Stomach (tissue), 9 donors: Measurements from ENCODE around the gene OXSM. TPM values are rescaled to one million over a fixed set of nuclear protein-coding genes. Genes with fewer than 3 reads are reported as not detected.
A peak's percentile ranks its signal among the peaks of the same experiment; 100 is the strongest.

ENCODE experiments used
- DNase-seq, 2 donors: peaks; one replicate each; pipeline versions ENCODE4 v3.0.0 to v3.0.0-alpha.2; 2013 to 2019
- H3K27ac ChIP-seq, 5 donors: fragments of 200-600 bp in 4 of 5; sonication (generic) in 4 of 5; one replicate each; pipeline ENCODE4 v1.5.1; 2013 to 2019; ENCODE audit warnings: mild to moderate bottlenecking in 1 of 5, moderate library complexity in 1 of 5
- H3K27me3 ChIP-seq, 3 donors: fragments of 200-600 bp; sonication (generic); one replicate each; pipeline ENCODE4 v1.5.1; 2017 to 2019; ENCODE audit warnings: mixed run types in 1 of 3
- H3K36me3 ChIP-seq, 4 donors: fragments of 200-600 bp; sonication (generic); 1 replicate in 3 of 4; 2 replicates in 1 of 4; pipeline ENCODE4 v1.5.1; 2016 to 2019
- H3K4me1 ChIP-seq, 4 donors: fragments of 200-600 bp; sonication (generic); one replicate each; pipeline ENCODE4 v1.5.1; 2016 to 2019
- H3K4me3 ChIP-seq, 4 donors: fragments of 200-600 bp; sonication (generic) in 3 of 4; one replicate each; pipeline ENCODE4 v1.5.1; 2016 to 2019; ENCODE audit warnings: mild to moderate bottlenecking in 1 of 4
- H3K9me3 ChIP-seq, 4 donors: fragments of 200-600 bp; sonication (generic); one replicate each; pipeline ENCODE4 v1.5.1; 2016 to 2019
- EP300 ChIP-seq: sonication (generic); formaldehyde crosslinking; IDR thresholded peaks from one replicate; pipeline ENCODE4 v1.6.1; 2017; ENCODE audit warnings: antibody characterized with exemption
- POLR2A ChIP-seq, 4 donors: fragments of 450-650 bp; IDR thresholded peaks; one replicate each; pipeline ENCODE4 v1.6.1; 2016; ENCODE audit warnings: antibody characterized with exemption in 4 of 4, control low read depth in 2 of 4, mild to moderate bottlenecking in 1 of 4, moderate library complexity in 1 of 4
- POLR2AphosphoS5 ChIP-seq, 3 donors: sonication (generic); formaldehyde crosslinking; IDR thresholded peaks; one replicate each; pipeline ENCODE4 v1.6.1; 2016; ENCODE audit warnings: antibody characterized with exemption in 3 of 3
- WGBS, 5 donors: extraction: QIAGEN DNeasy Blood & Tissue Kit in 3 of 5; methylation state at CpG; one replicate each; pipeline versions ENCODE4 v1.1.5 to v1.1.7; 2013 to 2018; 5-methylcytosine and 5-hydroxymethylcytosine counted together
- intact Hi-C: fragments of 100-400 bp; cut with DNase I; formaldehyde crosslinking; loops from one replicate; pipeline ENCODE4 v1.15.1; 2023; ENCODE audit warnings: low total_unique reads
- polyA plus RNA-seq, 3 donors: library from polyadenylated mRNA; stranded (reverse); fragments of 200-250 nt; gene quantifications; one replicate each; pipeline ENCODE4 v1.2.3, GENCODE V29; 2013
- total RNA-seq, 5 donors: library from RNA; depleted of rRNA; stranded (reverse); fragments of >200 nt; gene quantifications; one replicate each; pipeline versions ENCODE4 v1.1.0 to v1.2.3, GENCODE V29; 2014 to 2016
- TF ChIP-seq, protein P1 (sequence below), 7 experiments: fragments of 450-650 bp in 4 of 7; fragments of 200-600 bp in 3 of 7; sonication (generic) in 3 of 7; IDR thresholded peaks; one replicate each; pipeline ENCODE4 v1.5.1; 2016 to 2019; ENCODE audit warnings: antibody characterized with exemption in 7 of 7, control low read depth in 2 of 7, mild to moderate bottlenecking in 1 of 7
- donor health status: healthy with polysubstance abuse.
- donor health status: Bipolar disorder and iron deficiency.
- donor health status: healthy.

OXSM gene
- total and polyA plus RNA-seq, 8 donors, result 0.58 to 89.3 (median 8.8) TPM; not detected in 1

DNA sequence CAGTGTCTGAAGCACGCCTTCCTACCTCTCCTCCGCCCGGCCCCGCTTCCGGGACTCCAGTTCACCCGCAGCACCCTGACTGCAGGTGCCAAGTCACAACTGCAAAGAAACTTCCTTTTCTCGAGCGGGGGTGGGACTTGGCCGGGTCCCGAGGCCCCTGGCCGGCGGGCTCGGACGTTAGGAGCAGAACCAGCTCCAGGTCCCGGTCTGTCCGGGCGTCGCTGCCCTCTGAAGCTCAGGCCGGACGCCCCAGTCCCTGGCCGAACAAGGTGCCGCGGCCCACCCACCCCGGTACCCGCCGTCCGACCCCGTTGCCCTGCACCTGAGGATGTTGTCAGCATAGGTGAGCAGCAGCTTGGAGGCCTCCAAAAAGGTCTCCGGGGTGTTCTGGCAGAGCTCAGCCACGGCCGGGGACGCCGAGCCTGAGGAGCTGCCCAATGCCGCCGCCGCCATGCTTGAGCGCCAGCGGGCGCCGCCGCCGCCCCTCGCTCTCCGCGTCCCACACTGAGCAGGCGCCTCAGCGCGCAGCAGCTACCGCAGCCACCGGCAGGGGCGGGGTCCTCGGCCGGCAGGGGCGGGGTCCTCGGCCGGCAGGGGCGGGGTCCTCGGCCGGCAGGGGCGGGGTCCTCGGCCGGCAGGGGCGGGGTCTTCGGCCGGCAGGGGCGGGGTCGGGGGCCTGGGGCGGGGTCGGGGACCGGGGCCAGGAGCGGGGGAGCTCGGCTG lies 6.8 kb upstream of the OXSM start, which contains the start of gene NGLY1:
Gene NGLY1 (minus strand): TSS at position 506 of the 723 bp plus-strand sequence. CDS start 53 bp downstream, at position 453.
- peak within 1 kb of the TSS; percentile 82 to 94 (median 89) for H3K4me3 ChIP-seq
- intact Hi-C loops, result loop anchor here (5.0 kb wide), 1 partner anchor 121 kb away; the partner anchor contains the start of gene TOP2B

DNA sequence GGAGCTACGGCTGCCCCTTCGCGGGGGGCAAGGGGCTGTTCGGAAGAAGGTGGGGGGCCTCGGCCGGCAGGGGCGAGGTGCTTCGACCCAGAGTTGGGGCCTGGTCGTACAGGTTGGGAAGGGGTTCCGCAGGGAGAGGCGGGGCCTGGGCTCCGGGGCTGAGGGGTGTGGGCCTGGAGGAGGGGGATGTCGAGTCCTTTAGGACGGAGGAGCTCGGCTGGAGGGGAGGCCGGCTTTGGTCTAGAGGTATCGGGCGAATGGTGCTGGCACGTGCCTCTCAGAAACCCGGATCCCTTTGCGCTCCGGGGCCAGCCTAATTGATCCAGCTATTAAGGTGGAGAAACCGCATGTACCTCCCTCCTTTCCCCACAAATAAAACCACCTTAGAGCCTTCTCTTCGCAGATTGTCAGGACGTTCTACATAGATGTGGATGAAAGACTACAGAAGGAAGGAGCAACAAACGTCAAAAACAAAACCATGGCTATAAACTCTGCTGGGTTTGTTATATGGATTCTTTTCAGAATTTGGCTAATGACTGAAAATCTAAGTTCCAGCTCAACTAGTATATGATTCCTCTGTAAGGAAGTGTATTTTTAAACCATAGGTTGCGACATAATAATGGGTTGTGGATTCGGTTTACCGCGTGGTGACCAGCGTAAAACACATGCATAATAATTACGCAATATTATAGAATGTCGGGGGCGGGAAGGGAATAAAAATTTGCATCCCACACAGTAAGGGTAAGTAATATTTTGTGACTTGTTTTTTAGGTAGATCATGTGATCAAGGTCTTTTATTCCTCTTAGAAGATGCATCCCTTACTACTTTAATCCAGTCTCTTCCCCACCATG lies 6.0 kb upstream of the OXSM start:
- Histone ChIP-seq H3K4me1 (peaks cover 14 to 42% (median 26%) of the 10 kb centered on the region in 4 donors), H3K27me3 (no peaks in the 10 kb centered on the region), H3K9me3 (no peaks in the 10 kb centered on the region), H3K27ac (peak overlapping the region; percentile 94 to 95 (median 95)), H3K4me3 (peak overlapping the region; percentile 82 to 94 (median 89)), H3K36me3 (no peaks in the 10 kb centered on the region)
- peak in 1 of 2 donors; percentile 57 for DNase-seq
- intact Hi-C loops, result loop anchor here (5.0 kb wide), 1 partner anchor 122 kb away; the partner anchor contains the start of gene TOP2B
- TF ChIP-seq, protein P1, sequence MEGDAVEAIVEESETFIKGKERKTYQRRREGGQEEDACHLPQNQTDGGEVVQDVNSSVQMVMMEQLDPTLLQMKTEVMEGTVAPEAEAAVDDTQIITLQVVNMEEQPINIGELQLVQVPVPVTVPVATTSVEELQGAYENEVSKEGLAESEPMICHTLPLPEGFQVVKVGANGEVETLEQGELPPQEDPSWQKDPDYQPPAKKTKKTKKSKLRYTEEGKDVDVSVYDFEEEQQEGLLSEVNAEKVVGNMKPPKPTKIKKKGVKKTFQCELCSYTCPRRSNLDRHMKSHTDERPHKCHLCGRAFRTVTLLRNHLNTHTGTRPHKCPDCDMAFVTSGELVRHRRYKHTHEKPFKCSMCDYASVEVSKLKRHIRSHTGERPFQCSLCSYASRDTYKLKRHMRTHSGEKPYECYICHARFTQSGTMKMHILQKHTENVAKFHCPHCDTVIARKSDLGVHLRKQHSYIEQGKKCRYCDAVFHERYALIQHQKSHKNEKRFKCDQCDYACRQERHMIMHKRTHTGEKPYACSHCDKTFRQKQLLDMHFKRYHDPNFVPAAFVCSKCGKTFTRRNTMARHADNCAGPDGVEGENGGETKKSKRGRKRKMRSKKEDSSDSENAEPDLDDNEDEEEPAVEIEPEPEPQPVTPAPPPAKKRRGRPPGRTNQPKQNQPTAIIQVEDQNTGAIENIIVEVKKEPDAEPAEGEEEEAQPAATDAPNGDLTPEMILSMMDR (IDR thresholded peaks at IDR 0.05), result peak in 1 of 7 experiments; percentile 22
- no peak for TF ChIP-seq EP300
- TF ChIP-seq POLR2A (IDR thresholded peaks at IDR 0.05), result no peak
- 19 to 21% (median 19%) methylated on average over 28 to 34 of the region's 34 CpGs for WGBS, 5 donors

More for the DNA sequence above, 6.8 kb upstream of the OXSM start, which contains the start of gene NGLY1:
- DNase-seq, result peak; percentile 89 to 96
- Histone ChIP-seq H3K36me3 (peaks cover 0 to 4% (median 4%) of the 10 kb centered on the region in 4 donors), H3K27ac (peak within 1 kb of the TSS; percentile 94 to 98 (median 95)), H3K4me1 (peaks cover 13 to 36% (median 23%) of the 10 kb centered on the region in 4 donors), H3K27me3 (no peaks in the 10 kb centered on the region), H3K9me3 (no peaks in the 10 kb centered on the region)
- TF ChIP-seq, protein P1 (IDR thresholded peaks at IDR 0.05), result peak in 3 of 7 experiments; percentile 32 to 67 (median 34)
- TF ChIP-seq EP300 (no peak), POLR2AphosphoS5 (IDR thresholded peaks at IDR 0.05) (peak; percentile 94 to 98 (median 97)), POLR2A (IDR thresholded peaks at IDR 0.05) (peak in 2 of 4 donors; percentile 39 to 68)
- WGBS, 5 donors, result 0 to 1% (median 1%) methylated on average over 21 to 71 of the region's 72 CpGs

DNA sequence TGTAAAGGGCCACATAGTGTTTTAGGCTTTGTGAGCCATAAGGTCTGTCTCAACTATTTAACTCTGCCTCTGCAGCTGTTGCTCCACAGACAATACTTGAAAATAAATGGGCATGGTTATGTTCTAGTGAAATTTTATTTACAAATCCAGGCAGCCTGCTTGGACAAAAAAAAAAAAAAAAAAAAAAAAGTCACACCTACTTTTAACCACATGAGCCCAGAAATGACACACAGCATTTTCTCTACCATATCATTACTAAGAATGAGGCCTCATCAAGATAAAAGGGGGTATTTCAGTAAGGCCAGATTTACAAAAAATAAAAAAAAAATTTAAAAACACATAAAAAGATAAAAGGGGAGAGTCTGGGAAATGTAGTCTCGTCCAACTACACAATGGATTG lies 4.9 kb upstream of the OXSM start:
- Histone ChIP-seq H3K9me3 (no peaks in the 10 kb centered on the region), H3K27ac (no peak overlapping the region), H3K27me3 (no peaks in the 10 kb centered on the region), H3K36me3 (no peaks in the 10 kb centered on the region), H3K4me3 (no peak overlapping the region), H3K4me1 (peaks cover 17 to 47% (median 29%) of the 10 kb centered on the region in 4 donors)
- 91 to 98% (median 96%) methylated on average over 1 of the region's 1 CpG for WGBS, 5 donors
- DNase-seq, result no peak
- TF ChIP-seq EP300 (no peak), POLR2AphosphoS5 (IDR thresholded peaks at IDR 0.05) (no peak), POLR2A (IDR thresholded peaks at IDR 0.05) (no peak)
- TF ChIP-seq, protein P1 (IDR thresholded peaks at IDR 0.05), result no peak
- intact Hi-C loops, result loop anchor here (5.0 kb wide), 1 partner anchor 123 kb away; the partner anchor contains the start of gene TOP2B

DNA sequence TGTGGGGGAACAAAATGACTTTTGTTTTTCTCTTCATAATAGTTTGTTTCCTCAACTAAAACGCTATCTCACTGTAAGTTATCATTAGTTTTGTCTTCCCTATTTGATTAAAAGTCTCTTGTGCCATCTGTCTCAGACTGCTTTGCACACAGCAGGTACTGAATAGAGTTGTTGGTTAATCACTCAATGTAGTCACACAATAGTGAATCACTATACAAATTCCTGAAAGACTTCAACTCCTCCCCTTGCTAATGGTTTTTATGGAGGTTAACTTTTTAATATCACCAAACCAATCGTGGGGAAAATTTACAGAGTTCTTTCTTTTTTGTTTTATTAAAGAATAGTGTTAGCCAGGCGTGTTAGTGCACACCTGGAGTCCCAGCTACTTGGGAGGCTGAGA lies 4.1 kb upstream of the OXSM start:
- Histone ChIP-seq H3K36me3 (no peaks in the 10 kb centered on the region), H3K9me3 (no peaks in the 10 kb centered on the region), H3K27ac (no peak overlapping the region), H3K4me3 (no peak overlapping the region), H3K27me3 (no peaks in the 10 kb centered on the region), H3K4me1 (peaks cover 17 to 44% (median 29%) of the 10 kb centered on the region in 4 donors)
- DNase-seq, result no peak
- 69 to 79% (median 74%) methylated on average over 3 of the region's 3 CpGs for WGBS, 5 donors
- intact Hi-C loops, result no loop called here
- TF ChIP-seq, protein P1 (IDR thresholded peaks at IDR 0.05), result no peak
- TF ChIP-seq POLR2A (IDR thresholded peaks at IDR 0.05) (no peak), POLR2AphosphoS5 (IDR thresholded peaks at IDR 0.05) (no peak), EP300 (no peak)
